Measurements from ENCODE around the gene RAB33B.
"Not testable (repeated sequence)": the region's sequence is repeated elsewhere in the genome, so short reads cannot be mapped to it uniquely, and the experiment has no call there.

RAB33B gene

DNA sequence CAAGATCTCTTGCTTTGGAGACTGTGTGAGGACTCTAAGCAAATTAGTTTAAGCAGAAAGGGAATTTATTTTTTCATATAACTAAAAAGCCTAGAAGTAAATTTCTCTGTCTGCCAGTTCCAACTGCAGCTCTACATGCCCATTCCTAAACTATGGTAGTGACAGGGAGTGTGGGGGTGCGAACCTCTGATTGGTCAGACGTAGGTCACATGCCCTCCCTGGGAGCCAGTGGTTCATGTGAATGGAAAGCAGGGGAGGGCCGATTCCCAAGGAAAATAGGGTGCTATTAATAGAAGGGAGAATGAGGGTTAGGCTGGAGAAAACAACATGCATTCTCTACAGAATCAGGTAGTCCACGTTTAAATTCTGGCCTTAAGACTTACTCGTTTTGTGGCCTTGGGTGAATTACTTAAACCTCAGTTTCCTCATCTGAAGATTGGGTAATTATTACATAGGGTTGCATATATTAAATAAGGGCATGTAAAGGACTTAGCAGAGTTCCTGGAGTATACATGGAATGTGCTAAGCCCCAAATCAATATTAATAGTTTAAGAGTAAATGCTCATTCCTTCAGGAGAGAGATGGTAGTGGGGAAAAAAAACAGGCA is 7.2 kb downstream of the RAB33B start:
- Histone ChIP-seq H3K4me3 (ENCODE audit: insufficient read depth, low read depth, low read length) (no peak overlapping the region), H3K9me3 (ENCODE audit: control insufficient read depth, low read length) (no peaks in the 10 kb centered on the region), H3K27ac (ENCODE audit: insufficient read depth, low read depth, low read length, poor library complexity, severe bottlenecking) (no peak overlapping the region), H3K36me3 (ENCODE audit: control insufficient read depth, insufficient read depth, low read length) (no peaks in the 10 kb centered on the region), H3K4me1 (ENCODE audit: control insufficient read depth, insufficient read depth, low read length) (no peaks in the 10 kb centered on the region), H3K27me3 (ENCODE audit: control insufficient read depth, insufficient read depth, low read length, poor library complexity, severe bottlenecking) (no peaks in the 10 kb centered on the region)
- WGBS, 2 experiments = 76 to 81% methylated on average over 5 of the region's 5 CpGs

DNA sequence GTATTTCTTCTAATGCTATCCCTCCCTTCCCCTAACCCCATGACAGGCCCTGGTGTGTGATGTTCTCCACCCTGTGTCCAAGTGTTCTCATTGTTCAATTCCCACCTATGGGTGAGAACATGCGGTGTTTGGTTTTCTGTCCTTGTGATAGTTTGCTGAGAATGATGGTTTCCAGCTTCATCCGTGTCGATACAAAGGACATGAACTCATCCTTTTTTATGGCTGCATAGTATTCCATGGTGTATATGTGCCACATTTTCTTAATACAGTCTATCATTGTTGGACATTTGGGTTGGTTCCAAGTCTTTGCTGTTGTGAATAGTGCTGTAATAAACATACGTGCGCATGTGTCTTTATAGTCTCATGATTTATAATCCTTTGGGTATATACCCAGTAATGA is 10.6 kb downstream of the RAB33B start:
- H3K36me3 ChIP-seq (ENCODE audit: control insufficient read depth, insufficient read depth, low read length); H3K4me1 ChIP-seq (ENCODE audit: control insufficient read depth, insufficient read depth, low read length); H3K4me3 ChIP-seq (ENCODE audit: insufficient read depth, low read depth, low read length); H3K27ac ChIP-seq (ENCODE audit: insufficient read depth, low read depth, low read length, poor library complexity, severe bottlenecking); H3K27me3 ChIP-seq (ENCODE audit: control insufficient read depth, insufficient read depth, low read length, poor library complexity, severe bottlenecking); H3K9me3 ChIP-seq (ENCODE audit: control insufficient read depth, low read length): not testable (repeated sequence)
- WGBS, 2 experiments = 95 to 96% methylated on average over 5 of the region's 5 CpGs

DNA sequence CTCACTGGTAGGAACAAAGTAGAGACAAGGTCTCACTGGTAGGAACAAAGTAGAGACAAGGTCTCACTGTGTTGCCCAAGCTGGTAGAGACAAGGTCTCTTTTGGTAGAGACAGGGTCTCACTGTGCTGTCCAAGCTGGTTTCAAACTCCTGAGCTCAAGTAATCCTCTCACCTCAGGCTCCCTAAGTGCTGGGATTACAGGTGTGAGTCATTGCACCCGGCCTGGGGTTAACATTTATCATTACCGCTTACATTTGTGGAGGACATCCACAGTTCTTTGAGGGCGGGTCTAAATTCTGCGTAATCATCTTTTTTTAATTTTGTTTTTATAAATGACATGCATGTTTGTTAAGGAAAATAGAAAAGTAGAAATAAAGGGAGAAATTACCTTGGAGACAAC is 12.0 kb downstream of the RAB33B start:
- Histone ChIP-seq H3K27ac (ENCODE audit: insufficient read depth, low read depth, low read length, poor library complexity, severe bottlenecking) (no peak overlapping the region), H3K36me3 (ENCODE audit: control insufficient read depth, insufficient read depth, low read length) (no peaks in the 10 kb centered on the region), H3K9me3 (ENCODE audit: control insufficient read depth, low read length) (no peaks in the 10 kb centered on the region), H3K4me1 (ENCODE audit: control insufficient read depth, insufficient read depth, low read length) (no peaks in the 10 kb centered on the region), H3K4me3 (ENCODE audit: insufficient read depth, low read depth, low read length) (no peak overlapping the region), H3K27me3 (ENCODE audit: control insufficient read depth, insufficient read depth, low read length, poor library complexity, severe bottlenecking) (no peaks in the 10 kb centered on the region)
- 62 to 68% methylated on average over 4 of the region's 4 CpGs for WGBS, 2 experiments

DNA sequence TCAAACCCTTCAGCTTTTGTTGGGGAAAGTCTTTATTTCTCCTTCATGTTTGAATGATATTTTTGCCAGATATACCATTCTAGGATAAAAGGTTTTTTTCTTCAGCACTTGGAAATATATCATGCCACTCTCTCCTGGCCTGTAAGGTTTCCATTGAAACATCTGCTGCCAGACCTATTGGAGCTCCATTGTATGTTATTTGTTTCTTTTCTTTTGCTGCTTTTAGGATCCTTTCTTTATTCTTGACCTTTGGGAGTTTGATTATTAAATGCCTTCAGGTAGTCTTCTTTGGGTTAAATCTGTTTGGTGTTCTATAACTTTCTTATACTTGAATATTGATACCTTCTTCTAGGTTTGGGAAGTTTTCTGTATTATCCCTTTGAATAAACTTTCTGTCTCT is 14.8 kb downstream of the RAB33B start:
- H3K4me3 ChIP-seq (ENCODE audit: insufficient read depth, low read depth, low read length); H3K9me3 ChIP-seq (ENCODE audit: control insufficient read depth, low read length); H3K36me3 ChIP-seq (ENCODE audit: control insufficient read depth, insufficient read depth, low read length); H3K4me1 ChIP-seq (ENCODE audit: control insufficient read depth, insufficient read depth, low read length); H3K27ac ChIP-seq (ENCODE audit: insufficient read depth, low read depth, low read length, poor library complexity, severe bottlenecking); H3K27me3 ChIP-seq (ENCODE audit: control insufficient read depth, insufficient read depth, low read length, poor library complexity, severe bottlenecking): not testable (repeated sequence)

DNA sequence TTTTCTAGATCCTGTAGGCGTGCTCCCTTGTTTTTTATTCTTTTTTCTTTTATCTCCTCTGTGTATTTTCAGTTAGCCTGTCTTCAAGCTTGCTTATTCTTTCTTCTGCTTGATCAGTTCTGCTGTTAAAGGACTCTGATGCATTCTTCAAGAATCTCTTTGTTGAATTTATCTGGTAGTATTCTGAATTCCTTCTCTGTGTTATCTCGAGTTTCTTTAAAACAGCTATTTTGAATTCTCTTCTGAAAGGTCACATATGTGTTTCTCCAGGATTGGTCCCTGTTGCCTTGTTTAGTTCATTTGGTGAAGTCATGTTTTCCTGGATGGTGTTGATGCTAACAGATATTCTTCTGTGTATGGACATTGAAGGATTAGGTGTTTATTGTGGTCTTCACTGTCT is 15.3 kb downstream of the RAB33B start:
- no peak overlapping the region for H3K27ac ChIP-seq (ENCODE audit: insufficient read depth, low read depth, low read length, poor library complexity, severe bottlenecking)
- WGBS, 2 experiments = 90 to 94% methylated on average over 2 of the region's 2 CpGs
- H3K4me1 ChIP-seq (ENCODE audit: control insufficient read depth, insufficient read depth, low read length) = no peaks in the 10 kb centered on the region
- no peaks in the 10 kb centered on the region for H3K27me3 ChIP-seq (ENCODE audit: control insufficient read depth, insufficient read depth, low read length, poor library complexity, severe bottlenecking)
- H3K9me3 ChIP-seq (ENCODE audit: control insufficient read depth, low read length) = no peaks in the 10 kb centered on the region
- no peak overlapping the region for H3K4me3 ChIP-seq (ENCODE audit: insufficient read depth, low read depth, low read length)
- H3K36me3 ChIP-seq (ENCODE audit: control insufficient read depth, insufficient read depth, low read length) = peaks cover 12% of the 10 kb centered on the region

DNA sequence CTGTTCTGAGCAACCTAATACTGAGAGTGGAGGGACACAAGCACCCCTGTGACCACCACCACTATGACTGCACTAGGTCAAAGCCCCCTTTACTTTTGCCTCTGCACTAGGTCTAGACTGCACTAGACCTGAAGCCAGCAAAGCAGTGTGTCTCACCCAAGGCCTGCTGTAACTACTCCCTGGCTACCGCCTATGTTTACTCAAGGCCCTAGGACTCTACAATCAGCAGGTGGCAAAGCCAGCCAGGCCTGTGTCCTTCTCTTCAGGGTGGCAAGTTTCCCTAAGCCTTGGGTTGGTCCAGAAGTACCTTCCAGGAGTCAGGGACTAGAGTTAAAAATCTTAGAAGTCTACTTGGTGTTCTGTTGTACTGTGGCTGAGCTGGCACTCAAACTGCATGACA is 15.9 kb downstream of the RAB33B start:
- Histone ChIP-seq H3K27ac (ENCODE audit: insufficient read depth, low read depth, low read length, poor library complexity, severe bottlenecking) (no peak overlapping the region), H3K27me3 (ENCODE audit: control insufficient read depth, insufficient read depth, low read length, poor library complexity, severe bottlenecking) (no peaks in the 10 kb centered on the region), H3K4me3 (ENCODE audit: insufficient read depth, low read depth, low read length) (no peak overlapping the region), H3K4me1 (ENCODE audit: control insufficient read depth, insufficient read depth, low read length) (no peaks in the 10 kb centered on the region), H3K36me3 (ENCODE audit: control insufficient read depth, insufficient read depth, low read length) (peaks cover 12% of the 10 kb centered on the region), H3K9me3 (ENCODE audit: control insufficient read depth, low read length) (no peaks in the 10 kb centered on the region)
- WGBS, 2 experiments = 84 to 87% methylated on average over 1 of the region's 1 CpG

DNA sequence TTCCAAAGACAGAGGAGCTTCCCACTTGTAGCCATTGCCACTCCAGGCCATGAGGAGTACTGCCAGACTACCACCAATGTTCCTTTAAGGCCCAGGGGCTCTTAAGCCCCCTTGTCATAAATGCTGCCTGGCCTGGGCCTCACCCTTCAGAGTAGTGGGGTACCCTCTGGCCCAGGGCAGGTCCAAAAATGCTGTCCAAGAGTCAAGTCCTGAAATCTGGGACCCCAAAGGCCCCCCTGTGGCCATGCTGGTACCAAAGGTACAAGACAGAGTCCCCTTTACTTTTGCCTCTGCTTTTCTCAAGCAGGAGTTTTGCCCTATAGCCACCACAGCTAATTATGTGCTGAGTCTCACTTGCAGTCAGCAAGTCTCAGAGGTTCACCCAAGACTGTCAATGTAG is 16.4 kb downstream of the RAB33B start:
- Histone ChIP-seq H3K27ac (ENCODE audit: insufficient read depth, low read depth, low read length, poor library complexity, severe bottlenecking) (no peak overlapping the region), H3K9me3 (ENCODE audit: control insufficient read depth, low read length) (no peaks in the 10 kb centered on the region), H3K36me3 (ENCODE audit: control insufficient read depth, insufficient read depth, low read length) (peaks cover 12% of the 10 kb centered on the region), H3K4me3 (ENCODE audit: insufficient read depth, low read depth, low read length) (no peak overlapping the region), H3K27me3 (ENCODE audit: control insufficient read depth, insufficient read depth, low read length, poor library complexity, severe bottlenecking) (no peaks in the 10 kb centered on the region), H3K4me1 (ENCODE audit: control insufficient read depth, insufficient read depth, low read length) (no peaks in the 10 kb centered on the region)

DNA sequence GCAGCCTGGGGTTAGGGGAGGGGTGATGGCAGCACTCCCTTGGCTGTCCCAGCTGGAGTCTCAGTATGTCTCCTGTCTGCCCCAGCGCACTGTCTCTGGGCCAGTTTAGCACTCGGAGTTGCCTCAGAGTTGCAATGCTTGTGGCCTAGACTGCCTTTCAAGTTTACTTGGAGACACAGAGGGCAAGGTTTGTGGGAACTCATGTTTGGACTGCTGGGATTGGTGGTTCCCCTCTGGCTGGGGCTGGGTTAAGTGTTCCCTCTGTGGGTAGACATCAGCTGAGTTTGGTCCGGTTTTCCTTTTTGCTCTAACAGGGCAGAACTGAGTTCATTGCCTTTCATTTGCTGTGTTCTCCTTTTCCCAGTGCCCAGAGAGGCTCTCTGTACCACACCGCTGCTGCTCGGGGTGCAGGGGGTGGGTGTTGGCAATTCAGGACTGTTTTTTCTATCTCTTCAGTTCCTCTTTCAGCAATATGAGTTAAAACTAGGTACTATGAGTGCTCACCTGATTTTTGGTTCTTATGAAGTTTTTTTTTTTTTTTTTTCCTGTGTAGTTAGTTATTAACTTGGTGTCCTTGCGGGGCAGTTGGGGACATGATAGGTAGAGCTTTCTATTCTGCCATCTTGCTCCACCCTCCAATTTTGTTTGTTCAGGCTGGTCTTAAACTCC is 17.2 kb downstream of the RAB33B start:
- H3K4me1 ChIP-seq (ENCODE audit: control insufficient read depth, insufficient read depth, low read length) = no peaks in the 10 kb centered on the region

DNA sequence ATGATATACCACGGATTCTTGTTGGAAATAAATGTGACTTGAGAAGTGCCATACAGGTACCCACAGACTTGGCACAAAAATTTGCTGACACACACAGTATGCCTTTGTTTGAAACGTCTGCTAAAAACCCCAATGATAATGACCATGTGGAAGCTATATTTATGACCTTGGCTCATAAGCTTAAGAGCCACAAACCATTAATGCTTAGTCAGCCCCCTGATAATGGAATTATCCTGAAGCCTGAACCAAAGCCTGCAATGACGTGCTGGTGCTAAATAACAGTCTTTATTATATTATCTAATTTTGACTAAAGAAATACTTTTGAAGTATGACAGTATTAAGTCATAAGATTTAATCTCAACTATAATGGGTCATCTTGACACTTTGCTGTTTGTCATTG is 18.9 kb downstream of the RAB33B start:
- Histone ChIP-seq H3K4me3 (ENCODE audit: insufficient read depth, low read depth, low read length) (no peak overlapping the region), H3K9me3 (ENCODE audit: control insufficient read depth, low read length) (no peaks in the 10 kb centered on the region), H3K27me3 (ENCODE audit: control insufficient read depth, insufficient read depth, low read length, poor library complexity, severe bottlenecking) (no peaks in the 10 kb centered on the region), H3K4me1 (ENCODE audit: control insufficient read depth, insufficient read depth, low read length) (no peaks in the 10 kb centered on the region), H3K36me3 (ENCODE audit: control insufficient read depth, insufficient read depth, low read length) (peaks cover 12% of the 10 kb centered on the region), H3K27ac (ENCODE audit: insufficient read depth, low read depth, low read length, poor library complexity, severe bottlenecking) (no peak overlapping the region)
- 85 to 91% methylated on average over 2 to 3 of the region's 3 CpGs for WGBS, 2 experiments

More for the DNA sequence above, 17.2 kb downstream of the RAB33B start:
- 85 to 94% methylated on average over 6 of the region's 6 CpGs for WGBS, 2 experiments
- H3K4me3 ChIP-seq (ENCODE audit: insufficient read depth, low read depth, low read length) = no peak overlapping the region
- H3K36me3 ChIP-seq (ENCODE audit: control insufficient read depth, insufficient read depth, low read length) = peaks cover 12% of the 10 kb centered on the region
- H3K27ac ChIP-seq (ENCODE audit: insufficient read depth, low read depth, low read length, poor library complexity, severe bottlenecking) = no peak overlapping the region
- H3K9me3 ChIP-seq (ENCODE audit: control insufficient read depth, low read length) = no peaks in the 10 kb centered on the region
- H3K27me3 ChIP-seq (ENCODE audit: control insufficient read depth, insufficient read depth, low read length, poor library complexity, severe bottlenecking) = no peaks in the 10 kb centered on the region

DNA sequence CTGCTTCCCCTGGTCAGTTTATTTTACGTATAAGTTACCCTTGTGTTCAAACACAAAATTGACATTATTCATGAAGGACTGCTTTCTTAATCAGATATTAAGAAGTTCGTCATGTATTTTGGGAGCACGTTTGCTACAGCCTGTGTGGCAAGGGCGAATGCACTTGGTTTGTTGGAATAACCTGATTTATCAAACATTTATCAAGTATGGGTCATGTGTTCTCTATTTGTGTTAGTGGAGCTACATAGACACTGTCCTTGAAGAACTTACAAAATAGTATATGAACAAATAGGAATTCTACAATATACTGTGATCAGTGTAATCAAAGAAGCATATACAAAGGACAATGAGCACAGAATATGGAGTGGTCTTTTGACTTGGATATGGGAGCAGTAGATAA is 22.4 kb downstream of the RAB33B start:
- no peaks in the 10 kb centered on the region for H3K9me3 ChIP-seq (ENCODE audit: control insufficient read depth, low read length)
- no peak overlapping the region for H3K27ac ChIP-seq (ENCODE audit: insufficient read depth, low read depth, low read length, poor library complexity, severe bottlenecking)
- no peak overlapping the region for H3K4me3 ChIP-seq (ENCODE audit: insufficient read depth, low read depth, low read length)
- H3K27me3 ChIP-seq (ENCODE audit: control insufficient read depth, insufficient read depth, low read length, poor library complexity, severe bottlenecking) = no peaks in the 10 kb centered on the region
- H3K36me3 ChIP-seq (ENCODE audit: control insufficient read depth, insufficient read depth, low read length) = peaks cover 12% of the 10 kb centered on the region
- WGBS, 2 experiments = 89 to 94% methylated on average over 4 of the region's 4 CpGs
- no peaks in the 10 kb centered on the region for H3K4me1 ChIP-seq (ENCODE audit: control insufficient read depth, insufficient read depth, low read length)

DNA sequence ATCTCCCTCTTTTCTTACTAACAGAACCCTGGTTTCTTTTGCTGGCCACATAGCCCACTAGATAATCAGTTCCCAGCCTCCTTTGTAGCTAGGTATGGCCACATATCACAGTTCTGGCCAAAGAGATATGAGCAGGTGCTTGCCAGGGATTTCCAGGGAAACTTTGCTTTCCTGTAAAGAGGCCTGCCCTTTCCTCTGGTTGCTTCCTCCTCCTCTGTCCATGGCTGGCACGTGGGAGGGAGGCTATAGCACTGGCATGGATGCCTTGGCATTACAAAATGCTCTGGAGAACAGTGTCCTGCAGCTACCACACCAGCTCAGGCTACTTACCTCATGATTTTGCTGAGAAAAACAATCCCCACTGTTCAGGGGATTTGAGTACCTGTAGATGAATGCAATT is 27.5 kb downstream of the RAB33B start:
- 70 to 73% methylated on average over 1 of the region's 1 CpG for WGBS, 2 experiments
- H3K4me1 ChIP-seq (ENCODE audit: control insufficient read depth, insufficient read depth, low read length) = no peaks in the 10 kb centered on the region
- H3K36me3 ChIP-seq (ENCODE audit: control insufficient read depth, insufficient read depth, low read length) = no peaks in the 10 kb centered on the region
- H3K27ac ChIP-seq (ENCODE audit: insufficient read depth, low read depth, low read length, poor library complexity, severe bottlenecking) = no peak overlapping the region
- no peaks in the 10 kb centered on the region for H3K27me3 ChIP-seq (ENCODE audit: control insufficient read depth, insufficient read depth, low read length, poor library complexity, severe bottlenecking)
- no peak overlapping the region for H3K4me3 ChIP-seq (ENCODE audit: insufficient read depth, low read depth, low read length)
- H3K9me3 ChIP-seq (ENCODE audit: control insufficient read depth, low read length) = no peaks in the 10 kb centered on the region
